GM12878 (cell line): ENCODE measurements around the gene CFAP126. TPM values are rescaled to one million over a fixed set of nuclear protein-coding genes. Genes with fewer than 3 reads are reported as not detected.

Experiments
- ATAC-seq: fragments of 200-7000 bp; cut with Tn5 transposase; 3 replicates; pipeline ENCODE4 v1.9.1; 2020; ENCODE audit warnings: mild to moderate bottlenecking, moderate library complexity
- BruUV-seq: library from RNA; stranded (reverse); fragments of 400-500 nt; replicated peaks from 2 replicates; lab custom pipeline; 2021; lab: Mats Ljungman, UMichigan
- CTCF ChIA-PET: fragments of 300-600 bp; sonication (Branson Sonifier 250); formaldehyde crosslinking; extraction: SDS; loops from one replicate; lab custom pipeline; 2021; ENCODE audit warnings: inconsistent platforms; lab: Yijun Ruan, JAX
- POLR2A ChIA-PET: fragments of 350-600 bp; formaldehyde crosslinking; extraction: SDS; loops from one replicate; lab custom pipeline; 2021; ENCODE audit warnings: inconsistent platforms; lab: Charles Lee
- RAD21 ChIA-PET: fragments of 300-600 bp; sonication (Branson Sonifier 250); formaldehyde crosslinking; loops from one replicate; lab custom pipeline; 2023; ENCODE audit warnings: antibody characterized with exemption; ENCODE audit not compliant: unreplicated experiment; lab: Charles Lee
- SMC1A ChIA-PET: fragments of 300-600 bp; sonication (Branson Sonifier 250); formaldehyde crosslinking; loops from one replicate; lab custom pipeline; 2023; ENCODE audit not compliant: unreplicated experiment, uncharacterized antibody; lab: Charles Lee
- DNase-seq: peaks from one replicate; pipeline ENCODE4 v3.0.0-alpha.2; 2011; ENCODE audit warnings: low read depth, low spot score
- FAIRE-seq: peaks from 3 replicates; lab custom pipeline; 2011; peaks lifted over from hg19 to GRCh38; lab: Jason Lieb, UNC
- H2AFZ ChIP-seq: 2 replicates; pipeline ENCODE4 v1.6.0; 2011; ENCODE audit warnings: low read depth, low read length, control low read depth; ENCODE audit not compliant: control insufficient read depth
- H3K27ac ChIP-seq: 2 replicates; pipeline ENCODE4 v1.5.1; 2011; ENCODE audit warnings: control low read depth; ENCODE audit not compliant: control insufficient read depth, insufficient read depth
- H3K27me3 ChIP-seq, 2 experiments: replicated peaks in 1 of 2; 2 replicates each; pipeline versions ENCODE4 v1.6.0 to v1.6.1; 2011; ENCODE audit warnings: low read length in 1 of 2; ENCODE audit not compliant: control insufficient read depth in 2 of 2, insufficient read depth in 2 of 2
- H3K36me3 ChIP-seq, 2 experiments: 2 replicates each; pipeline ENCODE4 v1.5.1; 2011; ENCODE audit warnings: low read length in 1 of 2; ENCODE audit not compliant: control insufficient read depth in 2 of 2, insufficient read depth in 2 of 2
- H3K4me1 ChIP-seq: 2 replicates; pipeline ENCODE4 v1.6.1; 2011; ENCODE audit warnings: mild to moderate bottlenecking, low read length, moderate library complexity, mixed read lengths; ENCODE audit not compliant: control insufficient read depth, insufficient read depth
- H3K4me2 ChIP-seq: 2 replicates; pipeline ENCODE4 v1.6.0; 2011; ENCODE audit warnings: control low read depth; ENCODE audit not compliant: control insufficient read depth, insufficient read depth
- H3K4me3 ChIP-seq: fragments of 200-600 bp; sonication (generic); 2 replicates; pipeline ENCODE4 v1.5.1; 2016
- H3K79me2 ChIP-seq: 2 replicates; pipeline ENCODE4 v1.6.0; 2011; ENCODE audit warnings: low read length; ENCODE audit not compliant: control insufficient read depth, insufficient read depth
- H3K9ac ChIP-seq: 2 replicates; pipeline ENCODE4 v1.8.0; 2011; ENCODE audit warnings: low read length, control low read depth, mixed read lengths; ENCODE audit not compliant: control insufficient read depth, insufficient read depth
- H3K9me3 ChIP-seq: replicated peaks from 3 replicates; pipeline ENCODE4 v1.5.1; 2011; ENCODE audit warnings: mild to moderate bottlenecking, low read length; ENCODE audit not compliant: control insufficient read depth, insufficient read depth
- H4K20me1 ChIP-seq: 2 replicates; pipeline ENCODE4 v1.6.0; 2011; ENCODE audit not compliant: control insufficient read depth, insufficient read depth
- BACH1 ChIP-seq: fragments of 450-650 bp; IDR thresholded peaks from 2 replicates; pipeline ENCODE4 v1.6.1; 2017; ENCODE audit warnings: mild to moderate bottlenecking, borderline replicate concordance
- DPF2 ChIP-seq: fragments of 450-650 bp; IDR thresholded peaks from 2 replicates; pipeline ENCODE4 v1.6.1; 2017; ENCODE audit warnings: mild to moderate bottlenecking
- EP300 ChIP-seq, 2 experiments: fragments of 150-350 bp in 1 of 2; IDR thresholded peaks; 2 replicates each; pipeline ENCODE4 v1.6.1; 2011 to 2012; ENCODE audit warnings: low read depth in 2 of 2, low read length in 2 of 2, borderline replicate concordance in 1 of 2, improper control_type of control experiment in 1 of 2, inconsistent platforms in 1 of 2; ENCODE audit not compliant: control insufficient read depth in 1 of 2
- FOXM1 ChIP-seq: IDR thresholded peaks from 2 replicates; pipeline ENCODE4 v1.6.1; 2012; ENCODE audit warnings: low read depth, mild to moderate bottlenecking, inconsistent platforms, low read length, moderate library complexity
- NFIC ChIP-seq: IDR thresholded peaks from 2 replicates; pipeline ENCODE4 v1.6.1; 2012; ENCODE audit warnings: low read depth, mild to moderate bottlenecking, inconsistent platforms, low read length, moderate library complexity
- NFXL1 ChIP-seq: fragments of 450-650 bp; IDR thresholded peaks from 2 replicates; pipeline ENCODE4 v1.6.1; 2017; ENCODE audit warnings: antibody characterized with exemption, mild to moderate bottlenecking, borderline replicate concordance
- NFYB ChIP-seq: IDR thresholded peaks from 2 replicates; pipeline ENCODE4 v1.6.1; 2011; ENCODE audit warnings: low read depth, mild to moderate bottlenecking, low read length, improper control_type of control experiment, moderate library complexity; ENCODE audit not compliant: insufficient read depth
- NR2C2 ChIP-seq: IDR thresholded peaks from 2 replicates; pipeline ENCODE4 v1.6.1; 2011; ENCODE audit warnings: borderline replicate concordance, low read depth; ENCODE audit not compliant: control insufficient read depth, insufficient read length
- NR2F1 ChIP-seq: fragments of 450-650 bp; conservative IDR thresholded peaks from 2 replicates; pipeline ENCODE4 v1.6.1; 2017; ENCODE audit warnings: mild to moderate bottlenecking
- RFX5 ChIP-seq: IDR thresholded peaks from 2 replicates; pipeline ENCODE4 v1.6.1; 2011; ENCODE audit warnings: low read depth, low read length, improper control_type of control experiment
- SIN3A ChIP-seq: IDR thresholded peaks from 2 replicates; pipeline ENCODE4 v1.6.1; 2012; ENCODE audit warnings: low read depth, low read length, improper control_type of control experiment
- SMAD1 ChIP-seq: fragments of 450-650 bp; IDR thresholded peaks from 2 replicates; pipeline ENCODE4 v1.6.1; 2018; ENCODE audit warnings: mild to moderate bottlenecking, low read depth; ENCODE audit not compliant: partially characterized antibody
- SRF ChIP-seq, 2 experiments: IDR thresholded peaks; 2 replicates each; pipeline ENCODE4 v1.6.1; 2011; ENCODE audit warnings: low read depth in 2 of 2, low read length in 2 of 2, mild to moderate bottlenecking in 1 of 2, moderate library complexity in 1 of 2
- ZBED1 ChIP-seq: IDR thresholded peaks from 2 replicates; pipeline ENCODE4 v1.6.1; 2016; ENCODE audit warnings: borderline replicate concordance
- in situ Hi-C: fragments of 300-500 bp; cut with MboI; formaldehyde crosslinking; loops from 9 replicates; pipeline ENCODE4 v1.14.3; 2018; ENCODE audit warnings: mixed read lengths
- intact Hi-C: fragments of 100-400 bp; cut with micrococcal nuclease; formaldehyde crosslinking; loops from one replicate; pipeline ENCODE4 v1.14.2; 2022; ENCODE audit not compliant: unreplicated experiment
- polyA plus RNA-seq, 11 experiments: library from polyadenylated mRNA; depleted of rRNA in 4 of 11; unstranded in 6 of 11; stranded (reverse) in 5 of 11; fragments of >200 nt; fragmentation: Nextera tagmentation in 4 of 11; fragmentation: Illumina TruSeq in 1 of 11; extraction: Ambion mirVana in 4 of 11; extraction: Trizol in 1 of 11; gene quantifications; 1 replicate in 1 of 11; 2 replicates in 10 of 11; pipeline versions ENCODE4 v1.2.1 to v1.2.3, GENCODE V29; 2011 to 2016; ENCODE audit warnings: inconsistent platforms in 2 of 11, missing spikeins in 2 of 11, low read depth in 1 of 11
- total RNA-seq, 4 experiments: library from RNA; depleted of rRNA in 3 of 4; stranded (reverse); fragments of >200 nt in 3 of 4; fragmentation: Illumina TruSeq in 1 of 4; extraction: Trizol in 1 of 4; gene quantifications; 2 replicates each; pipeline versions ENCODE4 v1.2.1 to v1.2.3, GENCODE V29; 2013 to 2021
- TF ChIP-seq, protein P1 (sequence below): IDR thresholded peaks from 2 replicates; pipeline ENCODE4 v1.6.1; 2012; ENCODE audit warnings: improper control_type of control experiment, low read depth, low read length; ENCODE audit not compliant: insufficient replicate concordance
- TF ChIP-seq, protein P2 (sequence below): fragments of 450-650 bp; IDR thresholded peaks from 2 replicates; pipeline ENCODE4 v1.6.1; 2017; ENCODE audit warnings: mild to moderate bottlenecking, low read depth, inconsistent platforms; ENCODE audit not compliant: poor library complexity, severe bottlenecking

The CFAP126 gene
- total and polyA plus RNA-seq, 10 of the 15 experiments (the other 5 are each of a cell fraction or from before 2014, with no cell fraction given), result not detected

DNA sequence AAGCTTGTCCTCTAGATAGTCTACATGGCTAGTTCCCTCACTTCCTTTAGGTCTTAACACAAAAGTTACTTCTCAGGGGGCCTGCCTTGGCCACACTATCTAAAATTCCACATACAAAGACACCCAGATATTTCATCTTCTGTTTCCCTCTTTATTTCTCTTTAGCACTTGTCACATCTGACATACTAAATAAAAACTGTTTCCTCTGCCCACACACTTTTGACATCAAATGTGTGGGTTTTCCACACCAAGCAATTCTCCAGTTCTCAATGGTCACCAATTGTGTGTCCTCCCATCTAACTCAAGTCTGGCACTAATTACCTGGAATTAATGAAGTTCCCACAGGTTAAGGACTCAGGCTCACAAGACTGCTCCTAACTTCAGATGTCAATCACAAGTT lies 25.5 kb upstream of the CFAP126 start:
- H3K79me2 ChIP-seq, result no peaks in the 10 kb centered on the region
- H3K4me2 ChIP-seq, result no peak overlapping the region
- ChIA-PET RAD21 (no interaction called here), POLR2A (no interaction called here), CTCF (interaction anchor here (0.7 kb wide), 1 partner anchor 11 kb away, joined by 4 read pairs; no protein-coding TSS in a partner anchor), SMC1A (no interaction called here)
- no peak for DNase-seq
- no peaks in the 10 kb centered on the region for H3K9me3 ChIP-seq
- intact Hi-C loops, result loop anchor here (10.0 kb wide), 2 partner anchors 142 to 352 kb away; partner anchors contain the start of gene DUSP12
- no peak overlapping the region for H3K9ac ChIP-seq
- no peak overlapping the region for H3K27ac ChIP-seq
- no peaks in the 10 kb centered on the region for H3K4me1 ChIP-seq
- H2AFZ ChIP-seq, result no peak overlapping the region
- no peaks in the 10 kb centered on the region for H3K27me3 ChIP-seq
- FAIRE-seq, result no peak
- ATAC-seq, result no peak
- BruUV-seq, result no TSS peak
- in situ Hi-C loops, result no loop called here
- no peaks in the 10 kb centered on the region for H3K36me3 ChIP-seq
- no peaks in the 10 kb centered on the region for H4K20me1 ChIP-seq
- H3K4me3 ChIP-seq, result no peak overlapping the region
- TF ChIP-seq SRF (IDR thresholded peaks at IDR 0.05; ENCODE audit: low read depth in 2 of 2, low read length in 2 of 2) (no peak), EP300 (IDR thresholded peaks at IDR 0.05; ENCODE audit: borderline replicate concordance in 1 of 2, control insufficient read depth in 1 of 2, low read depth in 2 of 2, low read length in 2 of 2) (no peak), BACH1 (no peak), NFXL1 (no peak), SIN3A (no peak), RFX5 (no peak), ZBED1 (no peak), SMAD1 (no peak), NFIC (no peak), NR2F1 (no peak), FOXM1 (no peak), NFYB (no peak), NR2C2 (no peak), DPF2 (no peak)
- TF ChIP-seq, protein P1, sequence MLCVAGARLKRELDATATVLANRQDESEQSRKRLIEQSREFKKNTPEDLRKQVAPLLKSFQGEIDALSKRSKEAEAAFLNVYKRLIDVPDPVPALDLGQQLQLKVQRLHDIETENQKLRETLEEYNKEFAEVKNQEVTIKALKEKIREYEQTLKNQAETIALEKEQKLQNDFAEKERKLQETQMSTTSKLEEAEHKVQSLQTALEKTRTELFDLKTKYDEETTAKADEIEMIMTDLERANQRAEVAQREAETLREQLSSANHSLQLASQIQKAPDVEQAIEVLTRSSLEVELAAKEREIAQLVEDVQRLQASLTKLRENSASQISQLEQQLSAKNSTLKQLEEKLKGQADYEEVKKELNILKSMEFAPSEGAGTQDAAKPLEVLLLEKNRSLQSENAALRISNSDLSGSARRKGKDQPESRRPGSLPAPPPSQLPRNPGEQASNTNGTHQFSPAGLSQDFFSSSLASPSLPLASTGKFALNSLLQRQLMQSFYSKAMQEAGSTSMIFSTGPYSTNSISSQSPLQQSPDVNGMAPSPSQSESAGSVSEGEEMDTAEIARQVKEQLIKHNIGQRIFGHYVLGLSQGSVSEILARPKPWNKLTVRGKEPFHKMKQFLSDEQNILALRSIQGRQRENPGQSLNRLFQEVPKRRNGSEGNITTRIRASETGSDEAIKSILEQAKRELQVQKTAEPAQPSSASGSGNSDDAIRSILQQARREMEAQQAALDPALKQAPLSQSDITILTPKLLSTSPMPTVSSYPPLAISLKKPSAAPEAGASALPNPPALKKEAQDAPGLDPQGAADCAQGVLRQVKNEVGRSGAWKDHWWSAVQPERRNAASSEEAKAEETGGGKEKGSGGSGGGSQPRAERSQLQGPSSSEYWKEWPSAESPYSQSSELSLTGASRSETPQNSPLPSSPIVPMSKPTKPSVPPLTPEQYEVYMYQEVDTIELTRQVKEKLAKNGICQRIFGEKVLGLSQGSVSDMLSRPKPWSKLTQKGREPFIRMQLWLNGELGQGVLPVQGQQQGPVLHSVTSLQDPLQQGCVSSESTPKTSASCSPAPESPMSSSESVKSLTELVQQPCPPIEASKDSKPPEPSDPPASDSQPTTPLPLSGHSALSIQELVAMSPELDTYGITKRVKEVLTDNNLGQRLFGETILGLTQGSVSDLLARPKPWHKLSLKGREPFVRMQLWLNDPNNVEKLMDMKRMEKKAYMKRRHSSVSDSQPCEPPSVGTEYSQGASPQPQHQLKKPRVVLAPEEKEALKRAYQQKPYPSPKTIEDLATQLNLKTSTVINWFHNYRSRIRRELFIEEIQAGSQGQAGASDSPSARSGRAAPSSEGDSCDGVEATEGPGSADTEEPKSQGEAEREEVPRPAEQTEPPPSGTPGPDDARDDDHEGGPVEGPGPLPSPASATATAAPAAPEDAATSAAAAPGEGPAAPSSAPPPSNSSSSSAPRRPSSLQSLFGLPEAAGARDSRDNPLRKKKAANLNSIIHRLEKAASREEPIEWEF, result no peak
- TF ChIP-seq, protein P2, sequence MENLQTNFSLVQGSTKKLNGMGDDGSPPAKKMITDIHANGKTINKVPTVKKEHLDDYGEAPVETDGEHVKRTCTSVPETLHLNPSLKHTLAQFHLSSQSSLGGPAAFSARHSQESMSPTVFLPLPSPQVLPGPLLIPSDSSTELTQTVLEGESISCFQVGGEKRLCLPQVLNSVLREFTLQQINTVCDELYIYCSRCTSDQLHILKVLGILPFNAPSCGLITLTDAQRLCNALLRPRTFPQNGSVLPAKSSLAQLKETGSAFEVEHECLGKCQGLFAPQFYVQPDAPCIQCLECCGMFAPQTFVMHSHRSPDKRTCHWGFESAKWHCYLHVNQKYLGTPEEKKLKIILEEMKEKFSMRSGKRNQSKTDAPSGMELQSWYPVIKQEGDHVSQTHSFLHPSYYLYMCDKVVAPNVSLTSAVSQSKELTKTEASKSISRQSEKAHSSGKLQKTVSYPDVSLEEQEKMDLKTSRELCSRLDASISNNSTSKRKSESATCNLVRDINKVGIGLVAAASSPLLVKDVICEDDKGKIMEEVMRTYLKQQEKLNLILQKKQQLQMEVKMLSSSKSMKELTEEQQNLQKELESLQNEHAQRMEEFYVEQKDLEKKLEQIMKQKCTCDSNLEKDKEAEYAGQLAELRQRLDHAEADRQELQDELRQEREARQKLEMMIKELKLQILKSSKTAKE, result no peak
